Right ventricle myocardium superior (tissue), 1 donor: Measurements from ENCODE around the gene BHMT. TPM values are rescaled to one million over a fixed set of nuclear protein-coding genes. Genes with fewer than 3 reads are reported as not detected.

Source experiments
- ATAC-seq: fragments of 200-7000 bp; cut with Tn5 transposase; one replicate; pipeline ENCODE4 v1.9.1; 2020; ENCODE audit warnings: mild to moderate bottlenecking; ENCODE audit not compliant: poor library complexity
- DNase-seq: peaks from one replicate; pipeline ENCODE4 v3.0.0-alpha.2; 2020
- intact Hi-C: fragments of 100-400 bp; cut with DNase I; formaldehyde crosslinking; loops from one replicate; pipeline ENCODE4 v1.11.2; 2022
- total RNA-seq: library from RNA; stranded (reverse); fragmentation: NEBNext Ultra II Directional; extraction: Animal tissue kit (Norgen Biotek cat#: 25700); gene quantifications from one replicate; pipeline ENCODE4 v1.2.1, GENCODE V29; 2021
- donor health status: DM: no; HTN: yes; CAD: no; lungs with severe emphysema.

Gene BHMT
- total RNA-seq, 1 donor from 2014 or later: 0.11 TPM

DNA sequence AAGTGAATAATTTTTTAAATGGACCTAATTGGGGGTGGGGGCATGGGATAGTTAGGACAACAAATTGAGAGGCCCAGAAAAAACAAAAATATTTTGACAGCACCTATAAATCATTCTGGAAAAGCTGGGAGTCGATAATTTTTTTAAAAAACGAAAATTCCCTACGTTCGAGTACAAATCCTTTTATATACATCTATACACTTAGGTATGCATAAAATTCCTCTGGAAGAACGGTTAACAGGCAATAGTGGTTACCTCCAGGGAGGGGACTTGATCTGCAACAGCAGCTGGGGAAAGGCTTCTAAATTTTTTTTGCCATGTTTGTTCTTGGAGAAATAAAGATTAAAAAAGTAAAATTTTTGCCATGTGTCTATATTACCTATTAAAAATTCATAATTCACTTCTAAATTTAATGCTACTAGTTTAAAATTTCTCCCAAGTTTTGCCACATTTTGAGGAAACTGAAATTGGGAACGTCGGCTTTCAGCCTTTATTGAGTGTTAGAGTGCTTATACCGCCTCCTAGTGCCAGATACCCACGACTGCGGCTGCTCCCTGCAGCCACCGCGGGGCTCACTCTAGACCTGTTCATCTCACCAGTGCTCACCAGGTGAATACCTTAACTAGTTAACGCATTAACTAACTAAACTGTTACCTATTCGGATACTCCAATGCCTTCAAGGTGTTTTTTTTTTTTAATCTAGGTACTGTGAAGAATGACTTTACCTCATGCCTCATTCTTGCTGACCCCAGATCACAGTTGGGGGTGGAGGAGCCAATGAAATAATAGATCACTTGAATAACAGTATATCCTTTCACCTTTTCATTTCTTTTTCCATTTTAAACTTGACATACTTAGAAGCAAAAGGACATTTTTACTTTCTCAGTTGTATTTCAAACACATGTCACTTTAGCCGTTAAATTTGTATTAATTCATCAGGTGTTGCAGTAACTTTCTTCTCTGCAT, 1.8 kb upstream of the BHMT start:
- intact Hi-C loops: loop anchor here (5.0 kb wide), 1 partner anchor 83 kb away; no protein-coding TSS in a partner anchor
- ATAC-seq (peak; percentile 62), DNase-seq (peak; percentile 58)

DNA sequence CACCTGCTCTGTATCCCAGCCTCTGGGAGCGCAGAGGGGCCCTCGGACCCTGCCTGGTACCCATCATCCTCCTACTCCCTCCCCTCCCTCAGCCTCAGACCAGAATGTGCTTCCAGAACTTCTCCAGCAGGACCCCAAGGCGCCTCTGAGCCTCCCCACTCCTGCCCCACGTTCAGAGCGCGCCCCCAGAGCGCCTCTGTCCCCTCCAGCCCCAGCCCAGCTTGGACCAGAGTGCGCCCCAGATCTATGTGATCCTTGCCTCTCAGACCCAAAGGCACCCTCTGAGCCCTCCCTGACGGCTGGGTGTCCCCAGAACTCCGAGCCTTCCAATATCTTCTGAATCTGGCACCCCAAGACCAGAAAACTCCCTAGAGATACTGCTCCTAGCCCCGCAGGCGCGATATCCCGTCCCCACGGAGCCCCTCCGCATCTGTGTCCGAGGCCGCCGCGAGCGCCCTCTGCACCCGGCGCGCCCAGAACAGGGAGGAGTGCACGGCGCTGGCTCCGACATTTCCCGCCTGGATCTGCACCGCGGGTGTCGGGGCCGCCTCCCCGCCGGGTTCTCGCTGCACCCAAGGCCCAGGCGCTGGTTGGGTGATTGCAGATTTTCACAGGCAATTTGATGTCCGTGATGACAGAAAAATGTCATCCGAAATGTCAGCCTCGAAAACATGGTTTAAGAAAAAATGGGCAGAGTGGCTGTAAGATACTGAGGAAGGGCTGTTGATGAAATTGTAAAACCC, 522 bp downstream of the BHMT start:
- DNase-seq: no peak
- peak; percentile 59 for ATAC-seq

DNA sequence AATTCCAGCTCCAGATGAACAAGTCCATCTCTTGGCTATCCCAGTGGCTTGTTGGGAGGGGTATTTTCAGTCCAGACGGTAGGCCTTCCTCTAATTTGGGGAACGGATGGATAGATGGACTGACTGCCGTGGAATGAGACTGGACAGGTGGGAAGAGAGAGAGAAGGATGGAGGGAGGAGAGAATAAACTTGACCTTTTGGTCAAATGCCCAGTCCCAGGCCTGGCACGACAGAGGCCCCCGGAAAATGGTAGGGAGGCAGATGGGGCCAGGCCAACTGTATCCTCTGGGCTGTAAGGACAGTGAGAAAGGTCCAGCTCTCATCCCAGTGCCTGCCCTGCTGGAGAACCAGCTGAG, 1.1 kb downstream of the BHMT start:
- intact Hi-C loops: no loop called here
- no peak for DNase-seq
- ATAC-seq: no peak

More for the DNA sequence above, 522 bp downstream of the BHMT start:
- intact Hi-C loops: no loop called here

DNA sequence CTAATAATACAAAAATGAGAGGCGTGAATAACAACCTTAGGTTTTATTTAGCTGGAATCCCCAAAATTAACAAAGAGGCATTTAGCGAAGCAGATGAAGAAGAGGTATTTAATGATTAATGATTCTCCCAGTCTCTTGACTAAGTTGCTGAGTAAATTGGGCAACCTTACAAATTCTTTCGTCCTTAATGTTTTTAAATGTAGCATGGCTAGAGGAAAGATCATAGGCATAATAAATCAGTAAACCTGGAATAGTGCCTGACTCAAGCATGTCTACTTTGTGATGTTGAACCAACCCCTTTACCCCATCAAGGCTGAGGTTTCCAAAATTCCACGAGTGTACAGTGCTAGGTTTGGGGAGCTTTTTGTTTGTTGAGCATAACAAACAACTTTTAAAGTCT, 7.9 kb downstream of the BHMT start:
- intact Hi-C loops: loop anchor here (5.0 kb wide), 1 partner anchor 87 kb away; no protein-coding TSS in a partner anchor
- no peak for ATAC-seq

DNA sequence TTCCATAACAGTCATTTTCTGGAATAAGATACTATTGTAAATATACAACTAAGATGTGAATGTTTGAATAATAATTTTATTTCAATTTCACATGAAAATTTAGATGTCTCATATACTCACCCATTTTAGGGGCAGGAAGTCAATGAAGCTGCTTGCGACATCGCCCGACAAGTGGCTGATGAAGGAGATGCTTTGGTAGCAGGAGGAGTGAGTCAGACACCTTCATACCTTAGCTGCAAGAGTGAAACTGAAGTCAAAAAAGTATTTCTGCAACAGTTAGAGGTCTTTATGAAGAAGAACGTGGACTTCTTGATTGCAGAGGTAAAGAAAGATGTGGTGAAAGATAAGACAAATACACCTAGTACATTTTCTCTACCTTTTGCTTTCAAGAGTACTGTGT, 8.6 kb downstream of the BHMT start:
- intact Hi-C loops: no loop called here
- DNase-seq: no peak
- no peak for ATAC-seq

More for the DNA sequence above, 7.9 kb downstream of the BHMT start:
- DNase-seq: no peak

DNA sequence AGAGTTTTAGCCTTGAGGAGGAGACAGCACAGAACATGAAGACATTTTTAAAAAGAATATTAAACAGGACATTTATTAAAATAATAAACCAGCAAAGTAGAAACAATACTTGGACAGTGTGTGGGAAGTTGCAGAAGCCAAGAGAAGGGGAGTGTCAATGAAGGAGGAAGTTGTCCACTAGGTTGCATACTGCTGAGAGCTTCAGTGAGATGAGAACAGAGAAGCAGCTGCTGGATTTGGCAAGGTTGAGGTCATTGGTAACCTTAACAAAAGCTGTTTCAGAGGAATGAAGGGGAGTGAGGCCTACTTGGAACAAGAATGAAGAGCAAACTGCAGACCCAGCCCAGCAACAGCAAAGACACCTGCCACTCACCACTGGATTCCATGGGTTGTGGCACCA, 11.4 kb downstream of the BHMT start:
- ATAC-seq: no peak

DNA sequence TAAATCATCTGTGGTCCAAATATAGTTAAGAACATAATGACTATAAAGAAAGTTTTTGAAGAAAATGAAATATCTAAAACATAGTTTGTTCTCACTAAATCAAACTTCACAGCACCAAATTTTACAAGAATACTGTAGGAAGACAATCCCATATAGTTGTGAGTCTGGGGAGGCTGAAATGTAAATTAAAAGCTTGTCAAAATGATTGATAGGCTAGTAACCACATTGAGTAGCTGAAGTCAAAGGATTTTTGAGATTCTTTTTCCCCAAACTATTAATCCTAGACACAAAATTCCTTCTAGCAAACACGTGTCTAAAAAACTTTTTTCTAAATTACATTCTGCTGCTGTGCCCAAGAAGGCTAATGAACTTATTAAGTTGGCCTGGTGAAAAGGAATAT, 13.0 kb downstream of the BHMT start:
- DNase-seq (no peak), ATAC-seq (no peak)
- intact Hi-C loops: no loop called here

More for the DNA sequence above, 11.4 kb downstream of the BHMT start:
- DNase-seq: no peak
- intact Hi-C loops: no loop called here

DNA sequence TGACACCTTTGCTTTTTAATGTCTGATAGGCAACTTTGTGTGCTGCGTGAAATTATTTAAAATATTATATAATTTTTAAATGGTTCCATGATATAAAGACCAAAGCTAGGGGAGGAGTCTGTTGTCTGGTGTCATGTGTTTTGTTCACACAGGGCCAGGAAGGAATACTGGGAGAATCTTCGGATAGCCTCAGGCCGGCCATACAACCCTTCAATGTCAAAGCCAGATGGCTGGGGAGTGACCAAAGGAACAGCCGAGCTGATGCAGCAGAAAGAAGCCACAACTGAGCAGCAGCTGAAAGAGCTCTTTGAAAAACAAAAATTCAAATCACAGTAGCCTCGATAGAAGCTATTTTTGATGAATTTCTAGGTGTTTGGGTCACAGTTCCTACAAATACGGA, 19.2 kb downstream of the BHMT start:
- ATAC-seq (no peak), DNase-seq (no peak)
- intact Hi-C loops: loop anchor here (10.0 kb wide), 1 partner anchor 404 kb away; no protein-coding TSS in a partner anchor

DNA sequence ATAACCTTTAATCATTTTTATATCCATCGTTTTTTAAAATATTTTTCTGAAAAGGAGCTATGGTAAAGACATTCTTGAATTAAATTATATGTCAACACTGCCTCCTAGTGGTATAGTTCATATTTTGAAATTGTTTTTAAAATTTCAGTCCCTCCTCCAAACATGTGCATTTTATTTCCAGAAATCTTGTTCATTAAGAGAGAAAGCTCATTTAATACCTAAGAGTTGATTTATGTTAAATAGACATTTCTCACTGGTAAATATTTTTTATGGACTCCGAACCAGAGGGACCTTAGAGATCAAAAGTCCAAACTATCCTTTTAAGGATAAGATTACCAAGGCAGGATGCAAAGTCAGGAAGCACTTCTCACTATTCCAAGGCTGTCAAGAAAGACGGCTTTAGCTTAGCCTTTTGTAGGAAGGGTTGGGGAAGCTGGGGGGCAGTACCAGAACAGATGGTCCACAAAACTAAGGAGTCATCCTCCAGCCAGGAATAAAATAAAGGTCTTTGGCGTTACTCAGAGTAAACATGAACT, 21.6 kb downstream of the BHMT start:
- intact Hi-C loops: loop anchor here (2.0 to 10.0 kb wide), 2 partner anchors 108 to 402 kb away; no protein-coding TSS in a partner anchor
- ATAC-seq (peak; percentile 75), DNase-seq (no peak)

DNA sequence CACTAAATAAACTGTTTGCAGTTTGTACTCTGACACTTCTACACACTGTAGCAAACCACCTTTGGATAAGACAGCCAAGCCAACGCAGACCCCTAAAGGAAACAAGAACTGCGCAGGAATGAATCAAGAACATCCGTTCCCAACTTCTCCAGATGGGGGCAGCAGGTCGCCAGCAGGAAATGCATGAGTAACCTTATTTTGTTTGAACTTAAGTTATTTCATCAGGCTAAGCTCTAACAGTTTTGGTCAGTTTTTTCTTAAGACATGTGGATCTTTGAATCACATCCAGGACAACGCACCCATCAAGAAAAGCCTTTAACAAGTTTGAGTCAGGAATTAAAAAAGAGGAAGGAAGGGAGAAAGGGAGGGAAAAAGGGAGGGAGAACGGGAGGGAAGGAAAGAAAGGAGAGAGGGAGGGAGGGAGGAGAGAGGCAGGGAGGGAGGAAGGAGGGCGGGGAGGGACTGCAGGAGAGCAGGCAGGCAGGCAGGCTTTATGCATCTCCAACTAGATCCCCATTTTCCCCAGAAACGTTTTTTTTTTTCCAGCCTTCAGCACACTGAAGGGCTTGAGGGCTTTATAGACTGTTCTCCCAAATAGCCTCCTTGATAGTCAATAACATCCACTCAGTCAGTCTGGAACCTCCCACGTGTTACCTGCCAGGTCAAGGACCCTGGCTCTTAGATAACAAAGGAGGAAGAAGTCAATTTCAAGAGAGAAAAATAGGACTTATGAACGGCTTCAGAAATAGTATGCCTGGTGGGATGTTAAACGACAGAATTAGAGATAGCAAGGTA, 22.2 kb downstream of the BHMT start:
- ATAC-seq: peak; percentile 93
- peak; percentile 66 for DNase-seq
- intact Hi-C loops: loop anchor here (2.0 to 10.0 kb wide), 2 partner anchors 109 to 401 kb away; no protein-coding TSS in a partner anchor

DNA sequence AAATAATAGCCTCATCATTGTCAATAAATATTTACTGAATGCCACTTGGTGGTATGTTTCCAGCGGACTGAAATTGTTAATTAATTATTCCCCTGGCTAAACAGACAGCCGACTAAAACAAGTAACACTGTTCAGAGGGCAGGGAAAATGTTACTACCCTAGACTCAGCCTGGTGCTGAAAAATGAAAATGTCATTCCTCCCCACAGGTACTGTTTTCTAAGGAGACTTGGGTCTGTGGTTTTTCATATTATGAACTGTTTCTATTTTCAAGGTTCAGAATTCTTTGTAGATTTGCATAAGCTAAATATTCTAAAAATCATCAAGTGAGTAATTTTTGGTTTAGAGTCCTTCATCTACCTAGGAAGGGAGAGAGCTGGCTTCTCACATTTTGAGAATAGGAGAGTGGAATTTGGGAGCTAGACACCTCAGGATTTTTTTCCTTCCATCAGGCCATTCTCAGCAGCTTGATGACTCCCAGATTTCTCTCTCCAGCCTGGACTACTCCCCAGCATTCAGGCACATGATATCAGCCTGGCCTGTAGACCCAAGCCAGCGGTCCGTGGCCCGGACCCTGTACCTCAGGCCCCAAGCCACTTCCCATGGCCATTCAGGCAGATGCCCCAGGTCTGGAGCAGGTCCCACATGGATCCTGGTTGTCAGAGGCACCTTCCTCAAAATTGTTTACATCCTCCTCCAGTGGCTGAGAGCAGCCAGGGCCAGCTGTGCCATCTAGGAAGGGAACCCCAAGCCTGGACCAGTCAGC, 24.4 kb downstream of the BHMT start:
- intact Hi-C loops: loop anchor here (10.0 kb wide), 1 partner anchor 399 kb away; no protein-coding TSS in a partner anchor
- DNase-seq (no peak), ATAC-seq (no peak)

DNA sequence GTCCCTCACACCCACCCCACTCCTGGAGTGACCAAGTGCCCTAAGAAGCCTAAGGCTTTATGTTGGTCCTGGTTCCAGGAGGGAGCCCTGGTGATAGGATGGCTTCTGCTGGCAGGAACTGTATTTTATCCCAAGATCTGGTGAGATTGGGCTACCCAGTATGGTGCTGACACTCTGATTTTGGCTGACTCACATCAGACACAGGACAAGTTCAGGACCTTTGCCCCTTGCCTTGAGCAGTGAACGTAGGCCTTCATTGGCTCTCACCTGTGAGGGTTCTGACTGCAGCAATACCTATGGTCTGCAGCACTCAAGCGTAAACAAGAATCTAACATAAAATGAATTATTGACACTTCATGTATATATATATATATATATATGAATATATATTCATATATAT, 25.0 kb downstream of the BHMT start:
- DNase-seq (no peak), ATAC-seq (no peak)
- intact Hi-C loops: loop anchor here (10.0 kb wide), 1 partner anchor 398 kb away; no protein-coding TSS in a partner anchor

DNA sequence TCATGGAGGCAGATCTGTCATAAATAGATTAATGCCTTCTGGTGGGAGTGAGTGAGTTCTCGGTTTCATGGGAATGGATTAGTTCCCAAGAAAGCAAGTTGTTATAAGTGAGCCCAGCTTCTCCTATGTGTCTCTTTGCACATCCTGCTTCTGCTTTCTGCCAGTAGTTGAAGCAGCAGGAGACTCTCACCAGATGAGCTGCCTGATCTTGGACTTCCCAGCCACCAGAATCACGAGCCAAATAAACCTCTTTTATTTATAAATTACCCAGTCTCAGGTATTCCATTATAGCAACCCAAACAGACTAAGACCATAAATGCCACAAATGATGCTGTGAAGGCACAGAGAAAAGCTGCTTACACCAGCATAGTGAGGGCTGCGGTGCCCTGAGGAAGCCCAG, 28.9 kb downstream of the BHMT start:
- DNase-seq: no peak
- ATAC-seq: no peak
- intact Hi-C loops: no loop called here

DNA sequence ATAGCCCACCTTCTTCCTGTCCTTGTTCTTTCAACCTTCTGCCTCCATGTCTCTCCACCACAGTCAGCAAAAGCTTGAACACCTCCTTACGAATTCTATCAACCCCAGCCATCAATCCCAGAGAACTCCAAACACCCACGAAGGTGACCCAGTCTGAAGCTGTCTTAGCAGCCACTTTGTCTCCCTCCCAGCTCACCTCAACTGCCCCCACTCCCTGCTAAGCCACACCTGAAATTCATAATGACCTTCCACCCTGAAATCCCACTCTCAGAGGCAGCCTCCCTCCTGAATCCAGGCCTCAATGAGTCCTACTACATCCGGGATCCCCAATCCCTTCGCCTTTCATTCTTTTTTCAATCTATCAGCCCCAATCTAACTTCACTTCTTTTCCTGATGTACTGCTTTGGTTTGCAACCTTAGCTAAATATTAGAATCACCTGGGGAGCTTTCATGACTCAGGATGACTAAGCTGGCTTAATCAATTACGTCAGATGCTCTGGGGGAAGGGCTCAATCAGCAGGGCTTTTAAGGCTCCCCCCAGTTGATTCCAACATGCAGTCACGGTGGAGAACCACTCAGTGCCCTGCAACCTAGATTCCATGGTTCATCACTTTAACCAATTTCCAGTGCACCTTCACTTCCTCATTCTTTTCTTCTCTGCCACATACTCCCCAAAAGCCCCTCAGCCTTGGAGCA, 32.2 kb downstream of the BHMT start:
- no peak for DNase-seq
- intact Hi-C loops: no loop called here
- ATAC-seq: no peak

DNA sequence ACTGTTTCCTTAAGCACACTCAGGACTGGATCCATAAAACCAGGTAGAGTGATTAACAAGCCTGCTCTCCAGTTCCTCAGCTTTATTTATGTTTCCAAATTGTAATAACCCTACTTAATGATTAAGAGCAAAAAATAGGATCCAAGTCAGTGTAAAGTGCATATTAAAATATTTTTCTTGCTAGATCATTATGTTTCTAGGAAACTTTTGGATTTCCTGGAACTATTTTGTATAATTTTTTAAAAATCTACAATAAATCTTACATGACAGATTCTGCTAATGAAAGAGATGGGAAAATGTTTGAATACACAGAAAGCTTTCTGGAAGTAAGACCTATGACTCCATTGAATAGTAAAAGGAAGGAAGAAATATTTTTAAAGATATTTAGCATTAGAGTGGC, 35.5 kb downstream of the BHMT start:
- no peak for ATAC-seq
- intact Hi-C loops: no loop called here
- no peak for DNase-seq

DNA sequence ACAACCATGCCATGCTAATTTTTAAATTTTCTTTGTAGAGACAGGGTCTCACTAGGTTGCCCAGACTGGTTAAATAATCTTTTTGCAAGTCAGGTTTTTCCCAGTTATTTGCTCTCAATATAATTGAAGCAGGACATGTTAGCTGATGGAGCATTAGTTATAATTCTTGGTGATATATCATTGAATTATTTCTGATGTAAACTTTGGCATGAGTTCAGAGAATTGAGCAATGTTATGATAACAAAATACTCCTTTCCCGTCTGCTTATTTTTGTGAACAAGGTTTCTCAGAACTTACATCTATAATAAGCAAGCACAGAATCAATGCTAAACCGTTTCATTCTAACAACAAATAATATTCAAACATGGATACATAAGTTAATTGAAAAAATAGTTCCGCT, 37.8 kb downstream of the BHMT start:
- no peak for ATAC-seq
- intact Hi-C loops: no loop called here
- DNase-seq: no peak
